IPS-15b (cell line): ENCODE measurements around the gene TBC1D8.

Experiments
- H3K27me3 ChIP-seq: one replicate; pipeline ENCODE4 v1.6.1; 2013; ENCODE audit warnings: low read length; ENCODE audit not compliant: control insufficient read depth, insufficient read depth
- H3K36me3 ChIP-seq: one replicate; pipeline ENCODE4 v1.6.1; 2013; ENCODE audit warnings: low read length; ENCODE audit not compliant: control insufficient read depth, insufficient read depth
- H3K4me1 ChIP-seq: one replicate; pipeline ENCODE4 v1.6.1; 2013; ENCODE audit warnings: mild to moderate bottlenecking, low read length; ENCODE audit not compliant: control insufficient read depth, insufficient read depth
- H3K4me3 ChIP-seq: one replicate; pipeline ENCODE4 v1.5.1; 2013; ENCODE audit warnings: low read depth, low read length
- H3K9ac ChIP-seq: one replicate; pipeline ENCODE4 v1.6.1; 2013; ENCODE audit warnings: low read depth, mild to moderate bottlenecking, low read length
- H3K9me3 ChIP-seq: one replicate; pipeline ENCODE4 v1.6.1; 2013; ENCODE audit warnings: mild to moderate bottlenecking, low read length; ENCODE audit not compliant: control insufficient read depth, insufficient read depth

Gene TBC1D8

GRCh38 chr2:101097638-101098037, 53.5 kb downstream of the TBC1D8 start:
- Histone ChIP-seq H3K27me3 (no peaks in the 10 kb centered on the region), H3K4me3 (no peak overlapping the region), H3K9ac (no peak overlapping the region), H3K36me3 (no peaks in the 10 kb centered on the region), H3K4me1 (no peaks in the 10 kb centered on the region), H3K9me3 (no peaks in the 10 kb centered on the region)

- Histone ChIP-seq H3K36me3 (no peaks in the 10 kb centered on the region), H3K9ac (no peak overlapping the region), H3K9me3 (no peaks in the 10 kb centered on the region), H3K27me3 (no peaks in the 10 kb centered on the region), H3K4me3 (no peak overlapping the region), H3K4me1 (no peaks in the 10 kb centered on the region)
Measured at GRCh38 chr2:101096619-101097142, 54.5 kb downstream of the TBC1D8 start.

DNA sequence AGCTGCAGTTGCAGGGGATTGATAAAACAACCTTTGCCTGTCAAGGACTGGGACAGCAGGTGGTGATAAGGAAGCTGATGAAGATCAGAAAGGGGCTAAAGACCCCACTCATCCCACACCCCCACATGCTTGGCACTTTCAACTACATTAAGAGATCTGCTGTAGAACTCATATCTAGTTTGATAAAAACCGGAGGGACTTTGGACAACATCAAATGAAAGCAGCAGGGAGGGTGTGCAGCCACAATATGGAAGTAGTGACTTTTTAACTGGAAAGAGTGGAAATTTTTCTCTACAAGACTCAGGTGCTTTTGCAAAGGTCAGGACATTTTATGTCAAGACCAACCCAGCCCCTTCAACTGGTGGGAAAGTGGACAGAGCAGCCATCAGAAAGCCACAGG, 56.8 kb downstream of the TBC1D8 start:
- H3K4me3 ChIP-seq, result no peak overlapping the region
- no peaks in the 10 kb centered on the region for H3K9me3 ChIP-seq
- no peaks in the 10 kb centered on the region for H3K36me3 ChIP-seq
- no peaks in the 10 kb centered on the region for H3K27me3 ChIP-seq
- H3K9ac ChIP-seq, result no peak overlapping the region
- no peaks in the 10 kb centered on the region for H3K4me1 ChIP-seq

- Histone ChIP-seq H3K36me3 (no peaks in the 10 kb centered on the region), H3K4me3 (no peak overlapping the region), H3K9ac (no peak overlapping the region), H3K9me3 (no peaks in the 10 kb centered on the region), H3K4me1 (no peaks in the 10 kb centered on the region), H3K27me3 (no peaks in the 10 kb centered on the region)
Measured at GRCh38 chr2:101089942-101090799, 61.0 kb downstream of the TBC1D8 start.

GRCh38 chr2:101089419-101089818, 61.8 kb downstream of the TBC1D8 start:
- no peaks in the 10 kb centered on the region for H3K9me3 ChIP-seq
- no peak overlapping the region for H3K4me3 ChIP-seq
- no peaks in the 10 kb centered on the region for H3K4me1 ChIP-seq
- no peaks in the 10 kb centered on the region for H3K36me3 ChIP-seq
- no peak overlapping the region for H3K9ac ChIP-seq
- no peaks in the 10 kb centered on the region for H3K27me3 ChIP-seq

GRCh38 chr2:101087638-101088037, 63.5 kb downstream of the TBC1D8 start:
- no peak overlapping the region for H3K4me3 ChIP-seq
- H3K4me1 ChIP-seq, result no peaks in the 10 kb centered on the region
- H3K36me3 ChIP-seq, result no peaks in the 10 kb centered on the region
- H3K9me3 ChIP-seq, result no peaks in the 10 kb centered on the region
- no peaks in the 10 kb centered on the region for H3K27me3 ChIP-seq
- H3K9ac ChIP-seq, result no peak overlapping the region

GRCh38 chr2:101083613-101084012, 67.6 kb downstream of the TBC1D8 start:
- H3K9ac ChIP-seq, result no peak overlapping the region
- H3K27me3 ChIP-seq, result no peaks in the 10 kb centered on the region
- H3K36me3 ChIP-seq, result no peaks in the 10 kb centered on the region
- no peaks in the 10 kb centered on the region for H3K4me1 ChIP-seq
- no peaks in the 10 kb centered on the region for H3K9me3 ChIP-seq
- H3K4me3 ChIP-seq, result no peak overlapping the region

DNA sequence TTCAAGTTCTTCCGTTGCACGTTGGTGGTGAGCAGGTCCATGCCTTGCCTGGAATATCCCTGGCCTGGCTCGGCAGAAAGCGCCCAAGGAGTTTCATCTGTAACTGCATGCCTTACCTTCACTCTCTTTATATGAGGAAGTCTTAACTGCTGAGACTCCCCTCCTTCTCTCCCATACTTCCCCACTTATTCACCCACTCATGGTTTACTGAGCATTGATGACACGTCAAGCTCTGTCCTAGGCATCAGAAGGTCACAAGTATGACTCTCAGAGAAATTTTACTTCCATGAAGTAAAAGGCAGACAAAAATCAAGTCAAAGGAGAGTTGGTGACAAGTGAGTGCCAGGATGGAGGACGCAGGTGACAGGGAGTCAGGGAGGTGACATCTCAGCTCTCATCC, 68.2 kb downstream of the TBC1D8 start:
- Histone ChIP-seq H3K4me1 (no peaks in the 10 kb centered on the region), H3K36me3 (no peaks in the 10 kb centered on the region), H3K9ac (no peak overlapping the region)

DNA sequence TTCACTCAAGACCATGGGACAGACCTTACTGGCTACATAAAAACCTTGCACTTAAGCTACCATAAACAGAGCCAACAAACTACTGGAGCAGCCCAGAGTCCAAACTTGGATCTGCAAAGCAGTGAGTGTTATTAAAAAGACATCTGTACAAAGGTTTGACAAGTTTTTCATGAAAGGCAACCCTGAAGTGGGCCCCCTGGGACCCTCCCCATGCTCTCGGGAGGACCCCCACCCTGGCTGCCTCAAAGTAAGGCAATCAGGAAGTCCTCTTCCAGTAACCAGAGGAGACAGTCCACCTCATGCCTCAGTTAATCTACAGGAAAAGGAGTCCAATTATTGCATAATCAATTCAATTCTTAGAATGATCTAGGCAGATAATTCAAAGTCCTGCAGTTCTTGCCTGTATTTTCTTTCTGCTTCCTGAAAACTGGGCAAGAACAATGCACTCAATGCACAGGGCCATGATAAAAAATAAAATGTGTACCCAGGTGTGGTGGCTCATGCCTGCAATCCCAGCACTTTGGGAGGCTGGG, 69.7 kb downstream of the TBC1D8 start:
- Histone ChIP-seq H3K9ac (no peak overlapping the region), H3K4me3 (no peak overlapping the region), H3K36me3 (no peaks in the 10 kb centered on the region), H3K9me3 (no peaks in the 10 kb centered on the region), H3K4me1 (no peaks in the 10 kb centered on the region), H3K27me3 (no peaks in the 10 kb centered on the region)

More for the DNA sequence above, 68.2 kb downstream of the TBC1D8 start:
- H3K4me3 ChIP-seq, result no peak overlapping the region
- H3K9me3 ChIP-seq, result no peaks in the 10 kb centered on the region
- no peaks in the 10 kb centered on the region for H3K27me3 ChIP-seq

GRCh38 chr2:101080211-101081068, 70.7 kb downstream of the TBC1D8 start:
- no peaks in the 10 kb centered on the region for H3K27me3 ChIP-seq
- H3K4me3 ChIP-seq, result no peak overlapping the region
- no peaks in the 10 kb centered on the region for H3K9me3 ChIP-seq
- no peak overlapping the region for H3K9ac ChIP-seq
- no peaks in the 10 kb centered on the region for H3K36me3 ChIP-seq
- H3K4me1 ChIP-seq, result no peaks in the 10 kb centered on the region

DNA sequence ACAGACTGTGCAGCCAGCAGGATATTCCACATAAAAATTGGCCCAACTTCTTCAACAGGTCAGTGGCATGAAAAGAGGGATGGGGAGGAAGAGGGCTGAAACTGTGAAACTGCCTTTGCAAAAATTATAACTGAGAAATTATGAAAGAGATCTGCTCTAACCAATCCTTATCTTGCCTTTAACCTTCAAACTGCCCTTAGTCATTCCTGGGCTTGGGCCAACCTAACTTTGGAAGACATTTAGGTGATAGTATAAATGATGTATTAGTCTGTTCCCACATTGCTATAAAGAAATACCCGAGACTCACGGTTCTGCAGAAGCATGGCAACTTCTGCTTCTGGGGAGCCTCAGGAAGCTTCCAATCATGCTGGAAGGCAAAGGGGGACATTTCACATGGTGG, 74.6 kb downstream of the TBC1D8 start:
- no peaks in the 10 kb centered on the region for H3K4me1 ChIP-seq
- H3K9ac ChIP-seq, result no peak overlapping the region
- no peaks in the 10 kb centered on the region for H3K36me3 ChIP-seq
- H3K27me3 ChIP-seq, result no peaks in the 10 kb centered on the region
- H3K4me3 ChIP-seq, result no peak overlapping the region
- no peaks in the 10 kb centered on the region for H3K9me3 ChIP-seq
